Stimulated activated CD4-positive, alpha-beta T cell treated with anti-CD3 and anti-CD28 coated beads, Interleukin-15, amount 100 ng/mL, for 24 hours (primary cell): Measurements from ENCODE around the gene NKTR.
"Not testable (repeated sequence)": the region's sequence is repeated elsewhere in the genome, so short reads cannot be mapped to it uniquely, and the experiment has no call there.

Experiments
- DNase-seq: peaks from one replicate; pipeline ENCODE4 v3.0.0-alpha.2; 2020

Gene NKTR

GRCh38 chr3:42600111-42600957, at the start of gene NKTR:
Gene NKTR, plus strand, starts transcription at chr3:42600686. Its CDS starts 321 bp downstream, at chr3:42601007.
- peak; percentile 99 for DNase-seq

- no peak for DNase-seq
These were observed 47.7 kb upstream of the NKTR start for GRCh38 chr3:42552830-42553229.

- peak; percentile 25 for DNase-seq
These were observed 44.3 kb upstream of the NKTR start for GRCh38 chr3:42556089-42556632.

GRCh38 chr3:42556817-42557216, 43.7 kb upstream of the NKTR start:
- not testable (repeated sequence) for DNase-seq

GRCh38 chr3:42557854-42558253, 42.6 kb upstream of the NKTR start:
- DNase-seq: no peak

- no peak for DNase-seq
These were observed 38.2 kb upstream of the NKTR start for GRCh38 chr3:42562047-42562907.

GRCh38 chr3:42569593-42570142, 30.8 kb upstream of the NKTR start:
- no peak for DNase-seq

GRCh38 chr3:42572278-42572677, 28.2 kb upstream of the NKTR start:
- peak; percentile 24 for DNase-seq

GRCh38 chr3:42575137-42575741, 25.2 kb upstream of the NKTR start:
- DNase-seq: no peak

- DNase-seq: no peak
These were observed 22.4 kb upstream of the NKTR start for GRCh38 chr3:42578054-42578453.

- DNase-seq: not testable (repeated sequence)
These were observed 21.1 kb upstream of the NKTR start for GRCh38 chr3:42579346-42579745.

GRCh38 chr3:42581400-42581708, 19.1 kb upstream of the NKTR start:
- DNase-seq: no peak

GRCh38 chr3:42581709-42582473, 18.6 kb upstream of the NKTR start, which contains the start of gene SEC22C:
Gene SEC22C, minus strand, starts transcription at chr3:42581967. Its CDS starts 12,921 bp downstream, at chr3:42569046.
- DNase-seq: peak; percentile 97

- no peak for DNase-seq
These were observed 17.9 kb upstream of the NKTR start for GRCh38 chr3:42582474-42583070.

GRCh38 chr3:42588625-42589024, 11.9 kb upstream of the NKTR start:
- no peak for DNase-seq

- DNase-seq: no peak
These were observed 10.9 kb upstream of the NKTR start for GRCh38 chr3:42589382-42590109.

- peak; percentile 19 for DNase-seq
These were observed 9.3 kb upstream of the NKTR start for GRCh38 chr3:42590989-42591756.

GRCh38 chr3:42591811-42592210, 8.7 kb upstream of the NKTR start:
- DNase-seq: no peak

GRCh38 chr3:42593635-42594034, 6.9 kb upstream of the NKTR start:
- no peak for DNase-seq

- no peak for DNase-seq
These were observed 4.8 kb upstream of the NKTR start for GRCh38 chr3:42595682-42596081.
